Measurements from ENCODE around the gene C16orf96.

DNA sequence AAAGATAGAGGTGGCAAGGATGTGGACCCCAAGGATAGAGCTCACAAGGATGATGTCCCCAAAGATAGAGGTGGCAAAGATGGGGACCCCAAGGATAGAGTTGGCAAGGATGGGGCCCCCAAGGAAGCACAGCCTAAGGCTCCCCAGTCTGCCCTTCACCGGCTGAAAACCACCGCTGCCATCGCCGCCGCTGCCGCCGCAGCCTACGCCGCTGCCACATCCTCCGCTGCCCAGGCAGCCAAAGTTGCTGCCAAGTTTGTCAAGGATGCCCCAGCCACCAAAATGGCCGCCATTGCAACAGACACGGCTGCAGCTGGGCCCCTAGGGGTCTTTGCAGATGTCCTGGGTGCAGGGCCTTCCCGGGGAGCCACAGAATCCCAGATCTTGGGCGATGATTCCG lies 19.9 kb downstream of the C16orf96 start:
- TF ChIP-seq, protein P1, sequence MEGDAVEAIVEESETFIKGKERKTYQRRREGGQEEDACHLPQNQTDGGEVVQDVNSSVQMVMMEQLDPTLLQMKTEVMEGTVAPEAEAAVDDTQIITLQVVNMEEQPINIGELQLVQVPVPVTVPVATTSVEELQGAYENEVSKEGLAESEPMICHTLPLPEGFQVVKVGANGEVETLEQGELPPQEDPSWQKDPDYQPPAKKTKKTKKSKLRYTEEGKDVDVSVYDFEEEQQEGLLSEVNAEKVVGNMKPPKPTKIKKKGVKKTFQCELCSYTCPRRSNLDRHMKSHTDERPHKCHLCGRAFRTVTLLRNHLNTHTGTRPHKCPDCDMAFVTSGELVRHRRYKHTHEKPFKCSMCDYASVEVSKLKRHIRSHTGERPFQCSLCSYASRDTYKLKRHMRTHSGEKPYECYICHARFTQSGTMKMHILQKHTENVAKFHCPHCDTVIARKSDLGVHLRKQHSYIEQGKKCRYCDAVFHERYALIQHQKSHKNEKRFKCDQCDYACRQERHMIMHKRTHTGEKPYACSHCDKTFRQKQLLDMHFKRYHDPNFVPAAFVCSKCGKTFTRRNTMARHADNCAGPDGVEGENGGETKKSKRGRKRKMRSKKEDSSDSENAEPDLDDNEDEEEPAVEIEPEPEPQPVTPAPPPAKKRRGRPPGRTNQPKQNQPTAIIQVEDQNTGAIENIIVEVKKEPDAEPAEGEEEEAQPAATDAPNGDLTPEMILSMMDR (IDR thresholded peaks at IDR 0.05): no peak
- TF ChIP-seq POLR2A (IDR thresholded peaks at IDR 0.05): no peak

All from body of pancreas (tissue), 4 donors.